VCaP (cell line): Measurements from ENCODE around the gene SYNPR.

ENCODE experiments used
- H3K27ac ChIP-seq: fragments of 450-650 bp; 2 replicates; pipeline ENCODE4 v1.5.1; 2017
- TF ChIP-seq, protein P1 (sequence below): fragments of 450-650 bp; conservative IDR thresholded peaks from 2 replicates; pipeline ENCODE4 v1.5.1; 2017; ENCODE audit warnings: mild to moderate bottlenecking, moderate library complexity

SYNPR gene

GRCh38 chr3:63513791-63514190, 235.7 kb downstream of the SYNPR start:
- no peak overlapping the region for H3K27ac ChIP-seq

GRCh38 chr3:63514678-63515077, 236.6 kb downstream of the SYNPR start:
- no peak overlapping the region for H3K27ac ChIP-seq
- TF ChIP-seq, protein P1, sequence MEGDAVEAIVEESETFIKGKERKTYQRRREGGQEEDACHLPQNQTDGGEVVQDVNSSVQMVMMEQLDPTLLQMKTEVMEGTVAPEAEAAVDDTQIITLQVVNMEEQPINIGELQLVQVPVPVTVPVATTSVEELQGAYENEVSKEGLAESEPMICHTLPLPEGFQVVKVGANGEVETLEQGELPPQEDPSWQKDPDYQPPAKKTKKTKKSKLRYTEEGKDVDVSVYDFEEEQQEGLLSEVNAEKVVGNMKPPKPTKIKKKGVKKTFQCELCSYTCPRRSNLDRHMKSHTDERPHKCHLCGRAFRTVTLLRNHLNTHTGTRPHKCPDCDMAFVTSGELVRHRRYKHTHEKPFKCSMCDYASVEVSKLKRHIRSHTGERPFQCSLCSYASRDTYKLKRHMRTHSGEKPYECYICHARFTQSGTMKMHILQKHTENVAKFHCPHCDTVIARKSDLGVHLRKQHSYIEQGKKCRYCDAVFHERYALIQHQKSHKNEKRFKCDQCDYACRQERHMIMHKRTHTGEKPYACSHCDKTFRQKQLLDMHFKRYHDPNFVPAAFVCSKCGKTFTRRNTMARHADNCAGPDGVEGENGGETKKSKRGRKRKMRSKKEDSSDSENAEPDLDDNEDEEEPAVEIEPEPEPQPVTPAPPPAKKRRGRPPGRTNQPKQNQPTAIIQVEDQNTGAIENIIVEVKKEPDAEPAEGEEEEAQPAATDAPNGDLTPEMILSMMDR = no peak

More at GRCh38 chr3:63513791-63514190, 235.7 kb downstream of the SYNPR start:
- TF ChIP-seq, protein P1 = no peak

DNA sequence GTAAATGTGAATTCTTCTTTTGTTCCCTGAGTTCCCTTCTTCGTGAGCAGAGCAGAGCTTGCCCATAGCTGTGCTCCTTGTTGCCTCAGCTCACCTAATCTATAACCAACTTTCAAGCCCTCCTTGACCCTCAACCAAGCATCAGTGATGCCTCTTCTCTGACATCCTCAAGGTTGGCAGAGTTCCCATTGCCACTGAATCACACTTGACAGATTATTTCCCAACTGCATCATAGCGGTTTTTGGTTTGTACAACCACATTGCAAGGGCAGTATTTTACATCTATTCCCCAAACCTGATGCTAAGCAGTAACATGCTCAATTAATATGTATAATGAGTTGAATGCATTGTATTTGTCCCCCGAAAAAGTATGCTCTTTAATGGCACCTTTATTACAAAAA, 241.3 kb downstream of the SYNPR start:
- H3K27ac ChIP-seq = no peak overlapping the region
- TF ChIP-seq, protein P1 = no peak

- TF ChIP-seq, protein P1 = no peak
- no peak overlapping the region for H3K27ac ChIP-seq
These were observed 243.5 kb downstream of the SYNPR start for GRCh38 chr3:63521657-63522056.

- TF ChIP-seq, protein P1 = no peak
- no peak overlapping the region for H3K27ac ChIP-seq
These were observed 245.0 kb downstream of the SYNPR start for GRCh38 chr3:63523100-63523499.

DNA sequence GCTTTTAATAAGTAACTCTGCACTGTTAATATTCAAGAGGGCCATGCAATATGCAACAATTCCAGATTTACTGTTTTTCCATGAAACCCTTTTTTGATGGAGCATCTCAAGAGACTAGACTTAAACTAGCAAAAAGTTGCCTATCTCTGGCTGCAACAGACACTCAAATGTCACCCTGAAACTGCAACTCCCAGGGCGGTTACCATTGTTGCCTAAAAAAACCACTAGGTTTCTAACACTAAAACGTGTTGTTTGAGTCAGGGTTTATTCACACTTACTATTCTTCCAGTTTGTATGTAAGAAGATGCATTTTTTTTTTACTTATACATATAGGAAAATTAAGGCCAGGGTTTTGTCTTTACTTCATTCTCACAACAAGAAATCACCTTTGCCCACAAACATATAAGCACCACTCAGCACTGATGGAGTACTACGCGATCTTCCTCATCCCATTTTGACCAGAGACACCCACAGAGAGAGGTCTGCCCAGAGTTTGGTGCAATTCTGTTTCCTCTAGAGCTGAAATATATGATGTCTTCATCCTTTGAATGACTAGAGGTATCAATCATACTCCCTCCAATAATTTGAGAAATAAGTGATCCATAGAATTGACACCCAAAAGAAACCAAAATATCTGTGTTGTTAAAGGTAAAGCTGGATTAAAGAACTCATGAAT, 250.4 kb downstream of the SYNPR start:
- no peak overlapping the region for H3K27ac ChIP-seq
- TF ChIP-seq, protein P1 = no peak

GRCh38 chr3:63532521-63532920, 254.4 kb downstream of the SYNPR start:
- TF ChIP-seq, protein P1 = no peak
- no peak overlapping the region for H3K27ac ChIP-seq
